ENCODE data around the gene ZNF576. TPM values are rescaled to one million over a fixed set of nuclear protein-coding genes. Genes with fewer than 3 reads are reported as not detected.

The ZNF576 gene
- total RNA-seq, 1 donor from 2014 or later: 15.0 TPM

DNA sequence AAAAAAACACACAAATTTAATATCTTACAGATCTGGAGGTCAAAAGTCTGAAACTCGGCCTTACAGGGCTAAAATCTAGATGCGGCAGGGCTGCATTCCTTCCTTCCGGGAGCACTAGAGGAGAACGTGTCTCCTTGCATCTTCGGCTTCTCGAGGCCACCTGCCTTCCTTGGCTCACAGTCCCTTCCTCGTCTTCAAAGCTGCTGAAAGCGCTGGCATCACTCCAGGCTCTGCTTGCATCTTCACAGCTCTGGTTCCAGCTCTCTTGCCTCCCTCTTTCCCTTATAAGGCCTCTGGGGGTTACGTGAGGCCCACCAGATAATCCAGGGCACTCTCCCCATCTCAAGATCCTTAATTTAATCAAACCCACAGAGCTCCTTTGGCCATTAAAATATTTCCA lies 31.6 kb upstream of the ZNF576 start:
- TF ChIP-seq, protein P1, sequence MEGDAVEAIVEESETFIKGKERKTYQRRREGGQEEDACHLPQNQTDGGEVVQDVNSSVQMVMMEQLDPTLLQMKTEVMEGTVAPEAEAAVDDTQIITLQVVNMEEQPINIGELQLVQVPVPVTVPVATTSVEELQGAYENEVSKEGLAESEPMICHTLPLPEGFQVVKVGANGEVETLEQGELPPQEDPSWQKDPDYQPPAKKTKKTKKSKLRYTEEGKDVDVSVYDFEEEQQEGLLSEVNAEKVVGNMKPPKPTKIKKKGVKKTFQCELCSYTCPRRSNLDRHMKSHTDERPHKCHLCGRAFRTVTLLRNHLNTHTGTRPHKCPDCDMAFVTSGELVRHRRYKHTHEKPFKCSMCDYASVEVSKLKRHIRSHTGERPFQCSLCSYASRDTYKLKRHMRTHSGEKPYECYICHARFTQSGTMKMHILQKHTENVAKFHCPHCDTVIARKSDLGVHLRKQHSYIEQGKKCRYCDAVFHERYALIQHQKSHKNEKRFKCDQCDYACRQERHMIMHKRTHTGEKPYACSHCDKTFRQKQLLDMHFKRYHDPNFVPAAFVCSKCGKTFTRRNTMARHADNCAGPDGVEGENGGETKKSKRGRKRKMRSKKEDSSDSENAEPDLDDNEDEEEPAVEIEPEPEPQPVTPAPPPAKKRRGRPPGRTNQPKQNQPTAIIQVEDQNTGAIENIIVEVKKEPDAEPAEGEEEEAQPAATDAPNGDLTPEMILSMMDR (IDR thresholded peaks at IDR 0.05; ENCODE audit: partially characterized antibody, unreplicated experiment): no peak
- H3K4me1 Mint-ChIP-seq (ENCODE audit: low read depth, unreplicated experiment): peaks cover 14% of the 10 kb centered on the region
- H3K4me3 Mint-ChIP-seq (ENCODE audit: unreplicated experiment): no peak overlapping the region
- no peak for DNase-seq
- H3K36me3 Mint-ChIP-seq (ENCODE audit: unreplicated experiment): no peaks in the 10 kb centered on the region
- no peak overlapping the region for H3K27ac Mint-ChIP-seq (ENCODE audit: unreplicated experiment)
- peaks cover under 1% of the 10 kb centered on the region for H3K27me3 Mint-ChIP-seq (ENCODE audit: unreplicated experiment)
- H3K9me3 Mint-ChIP-seq (ENCODE audit: unreplicated experiment): no peaks in the 10 kb centered on the region

DNA sequence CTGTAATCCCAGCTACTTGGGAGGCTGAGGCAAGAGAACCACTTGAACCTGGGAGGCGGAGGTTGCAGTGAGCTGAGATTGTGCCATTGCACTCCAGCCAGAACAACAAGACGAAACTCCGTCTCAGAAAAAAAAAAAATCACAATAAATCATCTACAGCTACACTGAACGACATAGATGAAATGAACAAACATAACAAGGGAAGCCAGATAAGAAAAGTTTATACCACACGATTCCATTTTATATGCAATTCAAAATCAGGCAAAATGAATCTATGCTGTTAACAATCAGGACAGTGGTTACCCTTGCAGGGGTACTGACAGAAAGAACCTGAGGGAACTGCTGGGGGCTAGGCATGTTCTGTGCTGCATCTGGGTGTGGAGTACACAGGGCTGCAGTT lies 26.7 kb upstream of the ZNF576 start:
- no peaks in the 10 kb centered on the region for H3K36me3 Mint-ChIP-seq (ENCODE audit: unreplicated experiment)
- H3K27me3 Mint-ChIP-seq (ENCODE audit: unreplicated experiment): peaks cover 6% of the 10 kb centered on the region
- H3K4me1 Mint-ChIP-seq (ENCODE audit: low read depth, unreplicated experiment): peaks cover 21% of the 10 kb centered on the region
- TF ChIP-seq, protein P1 (IDR thresholded peaks at IDR 0.05; ENCODE audit: partially characterized antibody, unreplicated experiment): no peak
- H3K9me3 Mint-ChIP-seq (ENCODE audit: unreplicated experiment): peaks cover 7% of the 10 kb centered on the region
- no peak for DNase-seq
- peak overlapping the region; percentile 80 for H3K27ac Mint-ChIP-seq (ENCODE audit: unreplicated experiment)
- peak overlapping the region; percentile 3 for H3K4me3 Mint-ChIP-seq (ENCODE audit: unreplicated experiment)

DNA sequence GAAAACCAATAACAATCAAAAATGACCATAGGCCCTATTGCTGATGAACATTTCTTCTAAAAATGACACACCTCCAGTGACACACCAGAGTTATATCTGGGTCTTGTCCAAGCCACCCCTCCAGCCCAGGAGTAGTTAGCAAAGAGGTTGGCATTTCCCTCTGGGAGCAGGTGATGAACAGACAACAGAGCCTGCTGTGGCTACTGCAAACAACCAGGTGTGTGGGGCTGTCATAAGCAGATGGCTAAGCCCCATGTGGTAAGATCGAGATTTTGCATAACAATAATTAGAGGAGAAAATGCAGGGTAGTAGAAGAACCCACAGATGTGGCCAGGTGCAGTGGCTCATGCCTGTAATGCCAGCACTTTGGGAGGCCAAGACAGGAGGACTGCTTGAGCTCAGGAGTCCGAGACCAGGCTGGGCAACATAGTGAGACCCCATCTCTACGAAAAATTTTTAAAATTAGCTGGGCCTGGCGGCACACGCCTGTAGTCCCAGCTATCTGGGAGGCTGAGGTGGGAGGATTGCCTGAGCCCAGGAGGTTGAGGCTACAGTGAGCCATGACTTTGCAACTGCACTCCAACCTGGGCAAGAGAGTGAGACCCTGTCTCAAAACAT lies 26.1 kb upstream of the ZNF576 start:
- Mint-ChIP-seq H3K4me3 (ENCODE audit: unreplicated experiment) (peak overlapping the region; percentile 3), H3K27me3 (ENCODE audit: unreplicated experiment) (peaks cover 8% of the 10 kb centered on the region), H3K4me1 (ENCODE audit: low read depth, unreplicated experiment) (peaks cover 18% of the 10 kb centered on the region), H3K27ac (ENCODE audit: unreplicated experiment) (peak overlapping the region; percentile 80), H3K9me3 (ENCODE audit: unreplicated experiment) (peaks cover 7% of the 10 kb centered on the region), H3K36me3 (ENCODE audit: unreplicated experiment) (no peaks in the 10 kb centered on the region)
- DNase-seq: no peak
- TF ChIP-seq, protein P1 (IDR thresholded peaks at IDR 0.05; ENCODE audit: partially characterized antibody, unreplicated experiment): no peak

DNA sequence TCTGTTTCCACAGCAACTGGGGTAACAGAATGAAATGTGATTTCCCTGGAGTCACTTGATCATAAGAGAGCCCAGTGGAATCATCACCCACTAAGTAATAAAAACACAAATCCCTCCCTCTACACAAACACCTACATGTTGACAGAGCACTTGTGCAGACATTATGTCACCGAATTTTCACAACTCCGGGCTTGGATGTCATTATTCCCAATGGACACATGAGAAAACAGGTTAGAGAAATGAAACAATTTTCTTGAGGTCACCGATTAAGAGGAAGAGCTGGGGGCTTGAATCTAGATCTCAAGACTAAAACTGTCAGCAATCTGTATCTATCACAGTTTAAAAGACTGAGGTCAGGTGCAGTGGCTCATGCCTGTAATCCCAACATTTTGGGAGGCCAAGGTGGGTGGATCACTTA lies 24.2 kb upstream of the ZNF576 start:
- no peaks in the 10 kb centered on the region for H3K36me3 Mint-ChIP-seq (ENCODE audit: unreplicated experiment)
- H3K27ac Mint-ChIP-seq (ENCODE audit: unreplicated experiment): peak overlapping the region; percentile 96

More for the DNA sequence above, 24.2 kb upstream of the ZNF576 start:
- Mint-ChIP-seq H3K4me1 (ENCODE audit: low read depth, unreplicated experiment) (peaks cover 18% of the 10 kb centered on the region), H3K9me3 (ENCODE audit: unreplicated experiment) (peaks cover 12% of the 10 kb centered on the region), H3K27me3 (ENCODE audit: unreplicated experiment) (peaks cover 8% of the 10 kb centered on the region), H3K4me3 (ENCODE audit: unreplicated experiment) (peak overlapping the region; percentile 68)
- TF ChIP-seq, protein P1 (IDR thresholded peaks at IDR 0.05; ENCODE audit: partially characterized antibody, unreplicated experiment): no peak
- DNase-seq: no peak
